ENCODE results near the gene MRPS6. TPM values are rescaled to one million over a fixed set of nuclear protein-coding genes. Genes with fewer than 3 reads are reported as not detected.

MRPS6 gene
- total RNA-seq, 2 experiments from 2014 or later, result 82.9 to 124 TPM

GRCh38 chr21:34133392-34133791 lies 60.0 kb downstream of the MRPS6 start:
- no peak for ATAC-seq
- peaks cover 50% of the 10 kb centered on the region for H3K4me1 Mint-ChIP-seq
- H3K27ac Mint-ChIP-seq, result peak overlapping the region; percentile 3

GRCh38 chr21:34133802-34134201 lies 60.4 kb downstream of the MRPS6 start:
- no peak for DNase-seq
- CTCF ChIA-PET, result interaction anchor here (1.3 kb wide), 1 partner anchor 235 kb away, joined by 3 read pairs; no protein-coding TSS in a partner anchor
- ATAC-seq, result no peak
- H3K36me3 Mint-ChIP-seq, result peaks cover 75% of the 10 kb centered on the region
- no peak overlapping the region for H3K27ac Mint-ChIP-seq
- H3K4me3 Mint-ChIP-seq, result no peak overlapping the region
- H3K27me3 Mint-ChIP-seq, result no peaks in the 10 kb centered on the region
- H3K9me3 Mint-ChIP-seq (ENCODE audit: low read depth), result peaks cover 4% of the 10 kb centered on the region
- peaks cover 47% of the 10 kb centered on the region for H3K4me1 Mint-ChIP-seq

More at GRCh38 chr21:34133392-34133791, 60.0 kb downstream of the MRPS6 start:
- no peak for DNase-seq
- no peak overlapping the region for H3K4me3 Mint-ChIP-seq
- H3K36me3 Mint-ChIP-seq, result peaks cover 75% of the 10 kb centered on the region
- no peaks in the 10 kb centered on the region for H3K27me3 Mint-ChIP-seq
- CTCF ChIA-PET, result interaction anchor here (0.9 to 1.3 kb wide), 2 partner anchors 13 to 234 kb away, joined by 3 to 4 read pairs; no protein-coding TSS in a partner anchor
- H3K9me3 Mint-ChIP-seq (ENCODE audit: low read depth), result peaks cover 4% of the 10 kb centered on the region

DNA sequence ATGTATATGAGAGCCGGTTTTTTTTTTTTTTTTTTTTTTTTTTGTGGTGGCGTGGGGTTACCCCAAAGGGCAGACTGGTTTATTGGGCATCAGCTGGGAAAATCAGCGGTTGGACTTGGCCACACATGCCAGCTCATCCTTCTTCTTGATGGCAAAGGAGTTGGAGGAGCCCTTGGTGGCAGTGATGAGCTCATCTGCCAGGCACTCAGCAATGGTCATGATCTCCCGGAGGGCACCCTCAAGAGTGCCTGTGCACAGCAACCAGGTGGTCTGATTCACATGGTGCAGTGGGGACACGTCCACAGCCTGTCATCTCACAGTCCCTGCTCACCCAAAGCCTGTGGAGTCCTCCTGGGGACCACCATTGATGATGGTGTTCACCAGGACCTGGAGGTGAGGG lies 62.0 kb downstream of the MRPS6 start:
- Mint-ChIP-seq H3K27ac (no peak overlapping the region), H3K27me3 (no peaks in the 10 kb centered on the region), H3K4me3 (no peak overlapping the region), H3K36me3 (peaks cover 70% of the 10 kb centered on the region), H3K4me1 (peaks cover 32% of the 10 kb centered on the region), H3K9me3 (ENCODE audit: low read depth) (peaks cover 4% of the 10 kb centered on the region)
- ATAC-seq (no peak), DNase-seq (no peak)
- CTCF ChIA-PET, result interaction anchor here (1.3 kb wide), 1 partner anchor 17 kb away, joined by 3 read pairs; no protein-coding TSS in a partner anchor

- DNase-seq (no peak), ATAC-seq (no peak)
- Mint-ChIP-seq H3K9me3 (ENCODE audit: low read depth) (peaks cover 4% of the 10 kb centered on the region), H3K27me3 (no peaks in the 10 kb centered on the region), H3K27ac (no peak overlapping the region), H3K4me3 (no peak overlapping the region), H3K36me3 (peaks cover 65% of the 10 kb centered on the region), H3K4me1 (peaks cover 3% of the 10 kb centered on the region)
- CTCF ChIA-PET, result no interaction called here
Observed at GRCh38 chr21:34141373-34141772, 68.0 kb downstream of the MRPS6 start.

- no peak overlapping the region for H3K27ac Mint-ChIP-seq
- H3K4me3 Mint-ChIP-seq, result no peak overlapping the region
- peaks cover 60% of the 10 kb centered on the region for H3K36me3 Mint-ChIP-seq
- ATAC-seq, result no peak
- no peak for DNase-seq
- CTCF ChIA-PET, result no interaction called here
- H3K4me1 Mint-ChIP-seq, result peaks cover 3% of the 10 kb centered on the region
- H3K9me3 Mint-ChIP-seq (ENCODE audit: low read depth), result no peaks in the 10 kb centered on the region
- H3K27me3 Mint-ChIP-seq, result no peaks in the 10 kb centered on the region
Observed at GRCh38 chr21:34143685-34144182, 70.4 kb downstream of the MRPS6 start.

- no peaks in the 10 kb centered on the region for H3K9me3 Mint-ChIP-seq (ENCODE audit: low read depth)
- H3K36me3 Mint-ChIP-seq, result peaks cover 60% of the 10 kb centered on the region
- no peak overlapping the region for H3K4me3 Mint-ChIP-seq
- H3K4me1 Mint-ChIP-seq, result peaks cover 3% of the 10 kb centered on the region
- ATAC-seq, result no peak
- H3K27ac Mint-ChIP-seq, result no peak overlapping the region
- no peaks in the 10 kb centered on the region for H3K27me3 Mint-ChIP-seq
- CTCF ChIA-PET, result no interaction called here
- DNase-seq, result no peak
Observed at GRCh38 chr21:34144224-34144623, 70.8 kb downstream of the MRPS6 start.

GRCh38 chr21:34147792-34148418 lies 74.5 kb downstream of the MRPS6 start:
- ATAC-seq, result no peak

DNA sequence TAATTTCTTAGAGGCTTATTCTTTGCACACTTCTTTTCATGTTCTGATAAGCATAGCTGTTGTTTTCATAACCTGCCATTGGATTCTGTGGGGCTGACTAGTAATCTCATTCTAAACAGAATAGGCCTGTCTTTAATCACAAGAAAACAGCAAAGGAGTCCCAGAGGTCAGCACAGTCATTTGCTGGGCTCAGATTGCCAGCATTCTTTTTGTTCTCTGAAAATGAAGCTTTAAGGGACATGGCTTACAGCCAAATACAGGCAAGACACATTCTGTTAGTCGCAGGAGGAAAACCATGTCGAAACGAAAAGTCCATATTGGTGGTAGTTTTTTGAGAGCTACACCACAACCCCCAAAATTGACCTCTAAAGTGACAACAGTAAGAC lies 75.0 kb downstream of the MRPS6 start:
- DNase-seq (no peak), ATAC-seq (no peak)
- H3K27ac Mint-ChIP-seq, result no peak overlapping the region
- no peaks in the 10 kb centered on the region for H3K27me3 Mint-ChIP-seq
- H3K4me1 Mint-ChIP-seq, result peaks cover 12% of the 10 kb centered on the region
- H3K4me3 Mint-ChIP-seq, result no peak overlapping the region
- peaks cover 43% of the 10 kb centered on the region for H3K36me3 Mint-ChIP-seq
- CTCF ChIA-PET, result no interaction called here
- peaks cover 7% of the 10 kb centered on the region for H3K9me3 Mint-ChIP-seq (ENCODE audit: low read depth)

More at GRCh38 chr21:34147792-34148418, 74.5 kb downstream of the MRPS6 start:
- H3K4me3 Mint-ChIP-seq, result no peak overlapping the region
- H3K27me3 Mint-ChIP-seq, result no peaks in the 10 kb centered on the region
- no peak overlapping the region for H3K27ac Mint-ChIP-seq
- no peak for DNase-seq
- H3K9me3 Mint-ChIP-seq (ENCODE audit: low read depth), result peaks cover 4% of the 10 kb centered on the region
- peaks cover 7% of the 10 kb centered on the region for H3K4me1 Mint-ChIP-seq
- CTCF ChIA-PET, result no interaction called here
- H3K36me3 Mint-ChIP-seq, result peaks cover 43% of the 10 kb centered on the region

DNA sequence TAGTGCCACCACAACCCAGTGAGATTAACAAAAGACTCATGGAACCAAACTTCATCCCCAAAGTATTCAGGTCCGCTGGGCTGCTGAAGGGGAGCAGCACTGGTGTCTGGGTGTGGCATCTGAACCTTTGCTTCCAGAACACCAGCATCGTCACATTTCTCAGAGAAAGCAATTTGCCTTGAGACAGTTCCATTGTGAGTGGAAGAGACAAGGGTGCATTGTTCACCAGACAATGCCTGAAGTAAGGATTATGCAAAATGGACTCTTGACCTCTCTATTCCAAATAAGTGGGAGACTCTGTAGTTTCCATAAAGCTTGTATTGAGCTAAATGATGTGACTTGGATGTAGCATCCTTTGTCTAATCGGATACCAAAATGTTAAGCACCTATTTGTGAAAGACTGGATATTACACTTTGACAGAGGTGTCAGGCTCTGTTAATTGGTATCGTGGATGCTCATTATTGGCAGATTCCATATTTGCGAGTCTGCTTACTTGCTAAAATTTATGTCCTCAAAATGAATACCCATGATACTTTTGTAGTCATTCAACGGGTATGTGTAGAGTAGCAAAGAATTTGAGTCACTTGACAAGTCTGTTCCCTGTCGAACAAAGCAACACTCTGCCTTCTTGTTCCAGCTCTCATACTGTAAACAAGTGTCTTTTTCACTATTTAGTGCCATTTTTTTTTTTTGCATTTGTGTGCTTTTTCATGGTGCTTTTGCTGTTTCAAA lies 75.6 kb downstream of the MRPS6 start:
- Mint-ChIP-seq H3K9me3 (ENCODE audit: low read depth) (peaks cover 7% of the 10 kb centered on the region), H3K36me3 (peaks cover 38% of the 10 kb centered on the region)
- CTCF ChIA-PET, result no interaction called here

DNA sequence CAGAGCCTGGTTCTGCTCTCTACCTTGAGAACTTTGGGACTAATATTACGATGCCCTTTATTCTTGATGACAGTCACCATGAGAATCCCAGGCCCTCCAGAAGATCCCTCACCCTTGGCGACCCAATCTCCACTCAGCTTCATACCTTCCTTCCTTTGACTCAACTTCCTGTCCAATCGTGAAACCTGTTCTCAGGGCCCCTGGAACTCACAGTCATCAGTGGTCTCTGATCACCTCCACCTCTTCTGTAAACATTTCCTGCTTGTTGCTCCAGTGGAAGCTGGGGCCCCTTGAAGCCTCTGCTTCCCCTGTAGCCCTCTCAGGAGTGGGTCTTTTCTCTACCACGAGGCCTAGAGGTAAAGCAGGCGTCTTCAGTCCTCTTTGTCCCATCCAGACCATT lies 79.1 kb downstream of the MRPS6 start:
- no peak for DNase-seq
- Mint-ChIP-seq H3K27me3 (no peaks in the 10 kb centered on the region), H3K27ac (peak overlapping the region; percentile 81), H3K36me3 (peaks cover 25% of the 10 kb centered on the region), H3K4me3 (no peak overlapping the region), H3K9me3 (ENCODE audit: low read depth) (peaks cover 7% of the 10 kb centered on the region), H3K4me1 (peaks cover 43% of the 10 kb centered on the region)
- CTCF ChIA-PET, result interaction anchor here (1.3 kb wide), 1 partner anchor 17 kb away, joined by 3 read pairs; no protein-coding TSS in a partner anchor
- no peak for ATAC-seq

More for the DNA sequence above, 75.6 kb downstream of the MRPS6 start:
- no peaks in the 10 kb centered on the region for H3K27me3 Mint-ChIP-seq
- no peak for DNase-seq
- ATAC-seq, result no peak
- no peak overlapping the region for H3K4me3 Mint-ChIP-seq
- H3K4me1 Mint-ChIP-seq, result peaks cover 15% of the 10 kb centered on the region
- no peak overlapping the region for H3K27ac Mint-ChIP-seq

DNA sequence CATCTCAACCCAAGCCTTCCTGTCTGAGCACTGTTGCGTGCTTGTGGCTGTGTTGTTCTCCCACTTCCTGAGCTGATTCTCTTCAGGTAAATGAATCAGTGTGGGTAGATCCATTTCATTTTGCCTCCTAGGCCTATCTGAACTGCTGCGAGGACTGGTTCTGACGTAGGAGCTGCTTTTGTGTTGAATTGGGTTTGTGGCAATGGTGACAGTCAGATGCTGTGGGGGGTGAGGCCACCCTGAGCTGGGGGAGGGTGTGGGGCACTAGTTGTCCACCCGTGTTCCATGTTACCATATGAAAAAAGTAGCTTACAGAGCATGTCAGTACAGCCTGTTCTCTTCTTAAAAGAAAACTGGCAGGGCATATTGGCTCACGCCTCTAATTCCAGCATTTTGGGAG lies 81.5 kb downstream of the MRPS6 start:
- peak overlapping the region; percentile 80 for H3K27ac Mint-ChIP-seq
- ATAC-seq (peak; percentile 89), DNase-seq (peak; percentile 79)
- H3K36me3 Mint-ChIP-seq, result peaks cover 31% of the 10 kb centered on the region
- CTCF ChIA-PET, result interaction anchor here (0.7 to 2.4 kb wide), 5 partner anchors 24 to 231 kb away, joined by 3 to 10 read pairs (median 4); no protein-coding TSS in a partner anchor
- H3K27me3 Mint-ChIP-seq, result no peaks in the 10 kb centered on the region
- H3K4me1 Mint-ChIP-seq, result peaks cover 44% of the 10 kb centered on the region
- H3K9me3 Mint-ChIP-seq (ENCODE audit: low read depth), result peaks cover 9% of the 10 kb centered on the region
- no peak overlapping the region for H3K4me3 Mint-ChIP-seq

DNA sequence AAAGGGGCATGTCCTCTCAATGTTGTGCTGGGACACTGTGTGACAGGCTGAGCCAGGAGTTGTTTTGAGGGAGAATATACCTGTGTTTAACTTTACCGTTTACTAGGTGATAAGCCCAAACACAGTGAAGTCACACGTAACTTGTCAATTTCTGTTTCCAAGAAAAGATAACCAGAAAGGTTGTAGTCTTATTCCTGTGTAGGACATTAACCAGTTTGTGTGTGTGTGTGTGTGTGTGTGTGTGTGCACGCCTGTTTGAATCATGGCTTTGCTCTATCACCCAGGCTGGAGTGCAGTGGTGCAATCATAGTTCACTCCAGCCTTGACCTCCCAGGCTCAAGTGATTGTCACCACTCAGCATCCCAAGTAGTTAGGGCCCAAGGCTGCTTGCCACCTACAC lies 83.6 kb downstream of the MRPS6 start:
- ATAC-seq, result no peak
- CTCF ChIA-PET, result no interaction called here
- Mint-ChIP-seq H3K27ac (no peak overlapping the region), H3K4me1 (peaks cover 44% of the 10 kb centered on the region), H3K4me3 (no peak overlapping the region), H3K27me3 (no peaks in the 10 kb centered on the region), H3K36me3 (peaks cover 34% of the 10 kb centered on the region), H3K9me3 (ENCODE audit: low read depth) (peaks cover 13% of the 10 kb centered on the region)
- DNase-seq, result no peak

GRCh38 chr21:34157521-34157920 lies 84.1 kb downstream of the MRPS6 start:
- CTCF ChIA-PET, result no interaction called here
- Mint-ChIP-seq H3K4me1 (peaks cover 41% of the 10 kb centered on the region), H3K27me3 (no peaks in the 10 kb centered on the region), H3K4me3 (no peak overlapping the region), H3K36me3 (peaks cover 33% of the 10 kb centered on the region), H3K27ac (peak overlapping the region; percentile 7), H3K9me3 (ENCODE audit: low read depth) (peaks cover 11% of the 10 kb centered on the region)
- DNase-seq, result no peak
- ATAC-seq, result no peak
